Measurements from ENCODE around the gene LPCAT3.
A peak's percentile ranks its signal among the peaks of the same experiment; 100 is the strongest.

The LPCAT3 gene

DNA sequence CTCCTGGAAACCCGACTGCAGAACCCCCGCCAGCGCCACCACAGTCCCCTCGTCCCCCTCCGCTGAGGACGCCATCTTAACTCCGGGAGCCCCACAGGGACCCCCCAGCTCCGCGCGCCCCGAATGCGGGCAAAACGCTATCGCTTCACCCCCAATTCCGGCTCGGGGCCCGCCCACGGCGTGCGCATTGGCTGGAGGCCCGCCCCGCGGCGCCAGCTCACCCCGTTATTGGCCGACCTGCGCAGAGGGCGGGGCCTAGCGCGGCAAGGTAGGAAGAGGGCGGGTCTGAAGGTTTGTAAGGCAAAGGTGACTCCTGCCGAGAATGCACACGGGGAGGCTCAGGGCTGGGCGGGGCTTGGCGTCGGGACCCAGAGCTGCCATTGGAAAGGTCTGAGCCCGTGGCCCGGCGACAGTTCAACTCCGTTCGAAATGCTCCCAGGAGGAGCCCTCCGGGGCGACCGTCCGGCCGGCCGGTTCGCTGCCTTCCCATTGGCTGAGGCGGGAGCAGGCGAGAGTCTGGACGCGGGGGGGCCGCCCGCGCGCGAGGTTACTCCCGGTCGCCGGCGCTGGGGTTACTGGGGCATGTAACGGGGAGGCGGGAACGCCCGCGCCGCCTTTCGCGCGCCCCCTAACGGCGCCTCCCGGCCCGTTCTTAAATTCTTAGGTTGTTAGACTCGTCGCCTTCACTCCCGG is at the start of gene LPCAT3 (continued):
- no peak for TF ChIP-seq ZSCAN16 (tag by site-specific recombination; IDR thresholded peaks at IDR 0.05)
- peak; percentile 65 for TF ChIP-seq ZFHX2 (tag by site-specific recombination; conservative IDR thresholded peaks at IDR 0.05)
- TF ChIP-seq, protein P1, sequence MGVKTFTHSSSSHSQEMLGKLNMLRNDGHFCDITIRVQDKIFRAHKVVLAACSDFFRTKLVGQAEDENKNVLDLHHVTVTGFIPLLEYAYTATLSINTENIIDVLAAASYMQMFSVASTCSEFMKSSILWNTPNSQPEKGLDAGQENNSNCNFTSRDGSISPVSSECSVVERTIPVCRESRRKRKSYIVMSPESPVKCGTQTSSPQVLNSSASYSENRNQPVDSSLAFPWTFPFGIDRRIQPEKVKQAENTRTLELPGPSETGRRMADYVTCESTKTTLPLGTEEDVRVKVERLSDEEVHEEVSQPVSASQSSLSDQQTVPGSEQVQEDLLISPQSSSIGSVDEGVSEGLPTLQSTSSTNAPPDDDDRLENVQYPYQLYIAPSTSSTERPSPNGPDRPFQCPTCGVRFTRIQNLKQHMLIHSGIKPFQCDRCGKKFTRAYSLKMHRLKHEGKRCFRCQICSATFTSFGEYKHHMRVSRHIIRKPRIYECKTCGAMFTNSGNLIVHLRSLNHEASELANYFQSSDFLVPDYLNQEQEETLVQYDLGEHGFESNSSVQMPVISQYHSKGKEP (tag by site-specific recombination; IDR thresholded peaks at IDR 0.05): peak; percentile 67; the same call in 1 of the 2 replicates
- TF ChIP-seq ZNF768 (tag by site-specific recombination; IDR thresholded peaks at IDR 0.05): no peak
- no peak for TF ChIP-seq ZNF791 (tag by site-specific recombination; IDR thresholded peaks at IDR 0.05)
- TF ChIP-seq, protein P2, sequence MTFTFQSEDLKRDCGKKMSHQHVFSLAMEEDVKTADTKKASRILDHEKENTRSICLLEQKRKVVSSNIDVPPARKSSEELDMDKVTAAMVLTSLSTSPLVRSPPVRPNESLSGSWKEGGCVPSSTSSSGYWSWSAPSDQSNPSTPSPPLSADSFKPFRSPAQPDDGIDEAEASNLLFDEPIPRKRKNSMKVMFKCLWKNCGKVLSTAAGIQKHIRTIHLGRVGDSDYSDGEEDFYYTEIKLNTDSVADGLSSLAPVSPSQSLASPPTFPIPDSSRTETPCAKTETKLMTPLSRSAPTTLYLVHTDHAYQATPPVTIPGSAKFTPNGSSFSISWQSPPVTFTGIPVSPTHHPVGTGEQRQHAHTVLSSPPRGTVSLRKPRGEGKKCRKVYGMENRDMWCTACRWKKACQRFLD (tag by site-specific recombination; IDR thresholded peaks at IDR 0.05): no peak
- TF ChIP-seq, protein P3, sequence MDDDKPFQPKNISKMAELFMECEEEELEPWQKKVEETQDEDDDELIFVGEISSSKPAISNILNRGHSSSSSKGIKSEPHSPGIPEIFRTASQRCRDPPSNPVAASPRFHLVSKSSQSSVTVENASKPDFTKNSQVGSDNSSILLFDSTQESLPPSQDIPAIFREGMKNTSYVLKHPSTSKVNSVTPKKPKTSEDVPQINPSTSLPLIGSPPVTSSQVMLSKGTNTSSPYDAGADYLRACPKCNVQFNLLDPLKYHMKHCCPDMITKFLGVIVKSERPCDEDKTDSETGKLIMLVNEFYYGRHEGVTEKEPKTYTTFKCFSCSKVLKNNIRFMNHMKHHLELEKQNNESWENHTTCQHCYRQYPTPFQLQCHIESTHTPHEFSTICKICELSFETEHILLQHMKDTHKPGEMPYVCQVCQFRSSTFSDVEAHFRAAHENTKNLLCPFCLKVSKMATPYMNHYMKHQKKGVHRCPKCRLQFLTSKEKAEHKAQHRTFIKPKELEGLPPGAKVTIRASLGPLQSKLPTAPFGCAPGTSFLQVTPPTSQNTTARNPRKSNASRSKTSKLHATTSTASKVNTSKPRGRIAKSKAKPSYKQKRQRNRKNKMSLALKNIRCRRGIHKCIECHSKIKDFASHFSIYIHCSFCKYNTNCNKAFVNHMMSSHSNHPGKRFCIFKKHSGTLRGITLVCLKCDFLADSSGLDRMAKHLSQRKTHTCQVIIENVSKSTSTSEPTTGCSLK (tag by site-specific recombination; IDR thresholded peaks at IDR 0.05): no peak
- TF ChIP-seq ZNF146 (tag by site-specific recombination; IDR thresholded peaks at IDR 0.05): no peak
- TF ChIP-seq ZNF112 (tag by site-specific recombination; IDR thresholded peaks at IDR 0.05): no peak
- TF ChIP-seq ZNF664 (tag by site-specific recombination; IDR thresholded peaks at IDR 0.05): no peak
- TF ChIP-seq ZFP37 (tag by site-specific recombination; IDR thresholded peaks at IDR 0.05): 0 out of 2 replicates have a peak, but pooled peaks have one; percentile 66
- no peak for TF ChIP-seq ZNF133 (tag by site-specific recombination; IDR thresholded peaks at IDR 0.05)
- no peak for TF ChIP-seq HOXC10 (CRISPR knock-in tag; IDR thresholded peaks at IDR 0.05)
- no peak for TF ChIP-seq ZNF311 (tag by site-specific recombination; IDR thresholded peaks at IDR 0.05; ENCODE audit: borderline replicate concordance)
- no peak for TF ChIP-seq ZNF24 (tag by site-specific recombination; IDR thresholded peaks at IDR 0.05)
- no peak for TF ChIP-seq ZNF521 (tag by site-specific recombination; IDR thresholded peaks at IDR 0.05)
- no peak for TF ChIP-seq GLI2 (tag by site-specific recombination; IDR thresholded peaks at IDR 0.05; ENCODE audit: borderline replicate concordance, low read depth)
- no peak for TF ChIP-seq TCF7L2 (IDR thresholded peaks at IDR 0.05; ENCODE audit: borderline replicate concordance, low read depth, low read length)
- no peak for TF ChIP-seq ZBTB21 (tag by site-specific recombination; IDR thresholded peaks at IDR 0.05)
- no peak for TF ChIP-seq ZNF776 (tag by site-specific recombination; IDR thresholded peaks at IDR 0.05; ENCODE audit: borderline replicate concordance)
- TF ChIP-seq ZBTB48 (tag by site-specific recombination; IDR thresholded peaks at IDR 0.05): peak; percentile 35; the same call in 1 of the 2 replicates
- TF ChIP-seq ZNF501 (tag by site-specific recombination; IDR thresholded peaks at IDR 0.05): peak; percentile 70
- TF ChIP-seq ZNF155 (tag by site-specific recombination; IDR thresholded peaks at IDR 0.05): no peak
- no peak for TF ChIP-seq ZNF549 (tag by site-specific recombination; IDR thresholded peaks at IDR 0.05)
- TF ChIP-seq ZNF2 (tag by site-specific recombination; IDR thresholded peaks at IDR 0.05): 0 out of 2 replicates have a peak, but pooled peaks have one; percentile 53
- TF ChIP-seq ZXDB (tag by site-specific recombination; IDR thresholded peaks at IDR 0.05): peak; percentile 17
- TF ChIP-seq PRDM1 (tag by site-specific recombination; IDR thresholded peaks at IDR 0.05): peak; percentile 38
- TF ChIP-seq, protein P4, sequence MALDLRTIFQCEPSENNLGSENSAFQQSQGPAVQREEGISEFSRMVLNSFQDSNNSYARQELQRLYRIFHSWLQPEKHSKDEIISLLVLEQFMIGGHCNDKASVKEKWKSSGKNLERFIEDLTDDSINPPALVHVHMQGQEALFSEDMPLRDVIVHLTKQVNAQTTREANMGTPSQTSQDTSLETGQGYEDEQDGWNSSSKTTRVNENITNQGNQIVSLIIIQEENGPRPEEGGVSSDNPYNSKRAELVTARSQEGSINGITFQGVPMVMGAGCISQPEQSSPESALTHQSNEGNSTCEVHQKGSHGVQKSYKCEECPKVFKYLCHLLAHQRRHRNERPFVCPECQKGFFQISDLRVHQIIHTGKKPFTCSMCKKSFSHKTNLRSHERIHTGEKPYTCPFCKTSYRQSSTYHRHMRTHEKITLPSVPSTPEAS (tag by site-specific recombination; IDR thresholded peaks at IDR 0.05): no peak
- TF ChIP-seq, protein P5, sequence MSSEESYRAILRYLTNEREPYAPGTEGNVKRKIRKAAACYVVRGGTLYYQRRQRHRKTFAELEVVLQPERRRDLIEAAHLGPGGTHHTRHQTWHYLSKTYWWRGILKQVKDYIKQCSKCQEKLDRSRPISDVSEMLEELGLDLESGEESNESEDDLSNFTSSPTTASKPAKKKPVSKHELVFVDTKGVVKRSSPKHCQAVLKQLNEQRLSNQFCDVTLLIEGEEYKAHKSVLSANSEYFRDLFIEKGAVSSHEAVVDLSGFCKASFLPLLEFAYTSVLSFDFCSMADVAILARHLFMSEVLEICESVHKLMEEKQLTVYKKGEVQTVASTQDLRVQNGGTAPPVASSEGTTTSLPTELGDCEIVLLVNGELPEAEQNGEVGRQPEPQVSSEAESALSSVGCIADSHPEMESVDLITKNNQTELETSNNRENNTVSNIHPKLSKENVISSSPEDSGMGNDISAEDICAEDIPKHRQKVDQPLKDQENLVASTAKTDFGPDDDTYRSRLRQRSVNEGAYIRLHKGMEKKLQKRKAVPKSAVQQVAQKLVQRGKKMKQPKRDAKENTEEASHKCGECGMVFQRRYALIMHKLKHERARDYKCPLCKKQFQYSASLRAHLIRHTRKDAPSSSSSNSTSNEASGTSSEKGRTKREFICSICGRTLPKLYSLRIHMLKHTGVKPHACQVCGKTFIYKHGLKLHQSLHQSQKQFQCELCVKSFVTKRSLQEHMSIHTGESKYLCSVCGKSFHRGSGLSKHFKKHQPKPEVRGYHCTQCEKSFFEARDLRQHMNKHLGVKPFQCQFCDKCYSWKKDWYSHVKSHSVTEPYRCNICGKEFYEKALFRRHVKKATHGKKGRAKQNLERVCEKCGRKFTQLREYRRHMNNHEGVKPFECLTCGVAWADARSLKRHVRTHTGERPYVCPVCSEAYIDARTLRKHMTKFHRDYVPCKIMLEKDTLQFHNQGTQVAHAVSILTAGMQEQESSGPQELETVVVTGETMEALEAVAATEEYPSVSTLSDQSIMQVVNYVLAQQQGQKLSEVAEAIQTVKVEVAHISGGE (tag by site-specific recombination; conservative IDR thresholded peaks at IDR 0.05; ENCODE audit: low read depth): no peak; the same call in none of the 2 replicates
- 0 out of 2 replicates have a peak, but pooled peaks have one; percentile 56 for TF ChIP-seq ZNF324 (tag by site-specific recombination; IDR thresholded peaks at IDR 0.05)
- peak; percentile 75; the same call in 1 of the 2 replicates for TF ChIP-seq KLF8 (tag by site-specific recombination; IDR thresholded peaks at IDR 0.05)
- TF ChIP-seq ZNF76 (tag by site-specific recombination; IDR thresholded peaks at IDR 0.05; ENCODE audit: borderline replicate concordance, low read depth): peak; percentile 77; the same call in 1 of the 2 replicates

Data from HEK293 (cell line).